ENCODE results near the gene FHIP2A.

FHIP2A gene

GRCh38 chr10:114800361-114800760 is 21.2 kb upstream of the FHIP2A start:
- FAIRE-seq: no peak
- no peak for TF ChIP-seq POLR2A (IDR thresholded peaks at IDR 0.05; ENCODE audit: low read depth, low read length)
- no peak for DNase-seq (ENCODE audit: insufficient read length, low spot score)

GRCh38 chr10:114801411-114801813 is 20.2 kb upstream of the FHIP2A start:
- FAIRE-seq (no peak), DNase-seq (ENCODE audit: insufficient read length, low spot score) (no peak)
- TF ChIP-seq POLR2A (IDR thresholded peaks at IDR 0.05; ENCODE audit: low read depth, low read length): no peak

- DNase-seq (ENCODE audit: insufficient read length, low spot score): no peak
- FAIRE-seq: no peak
- no peak for TF ChIP-seq POLR2A (IDR thresholded peaks at IDR 0.05; ENCODE audit: low read depth, low read length)
Observed at GRCh38 chr10:114802177-114802576, 19.4 kb upstream of the FHIP2A start.

GRCh38 chr10:114806562-114807391 is 14.8 kb upstream of the FHIP2A start:
- TF ChIP-seq POLR2A (IDR thresholded peaks at IDR 0.05; ENCODE audit: low read depth, low read length): no peak
- FAIRE-seq (no peak), DNase-seq (ENCODE audit: insufficient read length, low spot score) (no peak)

GRCh38 chr10:114808982-114809381 is 12.6 kb upstream of the FHIP2A start:
- no peak for TF ChIP-seq POLR2A (IDR thresholded peaks at IDR 0.05; ENCODE audit: low read depth, low read length)
- DNase-seq (ENCODE audit: insufficient read length, low spot score) (no peak), FAIRE-seq (no peak)

- no peak for TF ChIP-seq POLR2A (IDR thresholded peaks at IDR 0.05; ENCODE audit: low read depth, low read length)
- DNase-seq (ENCODE audit: insufficient read length, low spot score) (no peak), FAIRE-seq (no peak)
Observed at GRCh38 chr10:114810926-114811325, 10.7 kb upstream of the FHIP2A start.

GRCh38 chr10:114811862-114812261 is 9.7 kb upstream of the FHIP2A start:
- DNase-seq (ENCODE audit: insufficient read length, low spot score) (no peak), FAIRE-seq (no peak)
- no peak for TF ChIP-seq POLR2A (IDR thresholded peaks at IDR 0.05; ENCODE audit: low read depth, low read length)

GRCh38 chr10:114815791-114816190 is 5.8 kb upstream of the FHIP2A start:
- FAIRE-seq (no peak), DNase-seq (ENCODE audit: insufficient read length, low spot score) (no peak)
- no peak for TF ChIP-seq POLR2A (IDR thresholded peaks at IDR 0.05; ENCODE audit: low read depth, low read length)

GRCh38 chr10:114816308-114816707 is 5.3 kb upstream of the FHIP2A start:
- DNase-seq (ENCODE audit: insufficient read length, low spot score) (no peak), FAIRE-seq (no peak)
- no peak for TF ChIP-seq POLR2A (IDR thresholded peaks at IDR 0.05; ENCODE audit: low read depth, low read length)

GRCh38 chr10:114819322-114819721 is 2.3 kb upstream of the FHIP2A start:
- FAIRE-seq (no peak), DNase-seq (ENCODE audit: insufficient read length, low spot score) (no peak)
- TF ChIP-seq POLR2A (IDR thresholded peaks at IDR 0.05; ENCODE audit: low read depth, low read length): no peak

- DNase-seq (ENCODE audit: insufficient read length, low spot score): no peak
- no peak for FAIRE-seq
- TF ChIP-seq POLR2A (IDR thresholded peaks at IDR 0.05; ENCODE audit: low read depth, low read length): no peak
Observed at GRCh38 chr10:114821915-114822443, 399 bp downstream of the FHIP2A start.

GRCh38 chr10:114822444-114823076 is 980 bp downstream of the FHIP2A start:
- DNase-seq (ENCODE audit: insufficient read length, low spot score): no peak
- FAIRE-seq: peak; percentile 50
- TF ChIP-seq POLR2A (IDR thresholded peaks at IDR 0.05; ENCODE audit: low read depth, low read length): no peak

- no peak for FAIRE-seq
- no peak for TF ChIP-seq POLR2A (IDR thresholded peaks at IDR 0.05; ENCODE audit: low read depth, low read length)
Observed at GRCh38 chr10:114823077-114823463, 1.5 kb downstream of the FHIP2A start.

GRCh38 chr10:114824391-114824790 is 2.8 kb downstream of the FHIP2A start:
- FAIRE-seq (peak; percentile 48), DNase-seq (ENCODE audit: insufficient read length, low spot score) (no peak)
- no peak for TF ChIP-seq POLR2A (IDR thresholded peaks at IDR 0.05; ENCODE audit: low read depth, low read length)

More at GRCh38 chr10:114823077-114823463, 1.5 kb downstream of the FHIP2A start:
- DNase-seq (ENCODE audit: insufficient read length, low spot score): no peak
